Measurements from ENCODE around the gene LAX1.

- TF ChIP-seq CTCF (IDR thresholded peaks at IDR 0.05) (no peak), POLR2A (IDR thresholded peaks at IDR 0.05) (no peak)
These were observed 20.7 kb upstream of the LAX1 start for GRCh38 chr1:203744075-203744972.
